HG03108 (cell line): ENCODE results near the gene PGLYRP1.

ENCODE experiments used
- ATAC-seq: cut with Tn5 transposase; IDR thresholded peaks from one replicate; pipeline ENCODE4 v1.9.1; 2021; ENCODE audit warnings: moderate library complexity; ENCODE audit not compliant: unreplicated experiment

Gene PGLYRP1

GRCh38 chr19:46006411-46006810, 16.4 kb downstream of the PGLYRP1 start:
- no peak for ATAC-seq

GRCh38 chr19:46002678-46003275, 20.1 kb downstream of the PGLYRP1 start:
- ATAC-seq: no peak

DNA sequence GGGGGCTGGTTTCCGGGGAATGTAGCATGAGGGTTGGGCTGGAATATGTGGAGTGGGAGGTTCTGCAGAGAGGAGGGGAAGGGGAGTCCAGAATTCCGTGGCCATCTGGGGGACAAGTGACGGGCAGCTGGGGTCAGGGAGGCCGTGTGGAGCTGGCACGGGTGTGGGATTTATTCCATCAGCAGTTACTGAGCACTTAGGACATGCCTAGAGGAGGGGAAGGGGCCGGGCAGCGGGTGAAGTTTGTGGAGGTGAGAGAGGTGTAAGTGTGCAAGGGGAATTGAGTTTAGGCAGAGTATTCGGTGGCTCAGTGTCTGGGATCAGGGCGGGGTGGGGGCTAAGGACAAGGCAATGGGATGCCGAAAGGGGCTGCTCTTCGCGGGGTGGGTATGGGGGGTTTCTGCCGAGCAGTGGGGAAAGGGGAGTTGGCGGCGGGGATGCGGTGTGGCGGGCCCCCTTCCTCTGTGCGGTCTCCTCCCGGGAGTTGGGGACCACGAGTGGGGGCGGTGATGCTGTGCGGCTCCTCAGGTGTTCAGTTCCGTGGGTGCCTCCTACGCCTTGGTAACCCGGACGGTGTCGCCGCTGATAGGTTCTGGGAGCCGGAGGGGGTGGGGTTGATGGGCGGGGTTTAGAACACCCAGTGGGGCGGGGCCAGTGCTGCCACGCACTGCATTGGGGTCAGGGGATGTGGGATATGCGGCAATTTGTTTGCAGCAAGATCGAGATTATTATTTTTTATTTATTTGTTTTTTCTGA, 22.2 kb downstream of the PGLYRP1 start:
- no peak for ATAC-seq

- ATAC-seq: no peak
These were observed 23.2 kb downstream of the PGLYRP1 start for GRCh38 chr19:45999653-46000121.

DNA sequence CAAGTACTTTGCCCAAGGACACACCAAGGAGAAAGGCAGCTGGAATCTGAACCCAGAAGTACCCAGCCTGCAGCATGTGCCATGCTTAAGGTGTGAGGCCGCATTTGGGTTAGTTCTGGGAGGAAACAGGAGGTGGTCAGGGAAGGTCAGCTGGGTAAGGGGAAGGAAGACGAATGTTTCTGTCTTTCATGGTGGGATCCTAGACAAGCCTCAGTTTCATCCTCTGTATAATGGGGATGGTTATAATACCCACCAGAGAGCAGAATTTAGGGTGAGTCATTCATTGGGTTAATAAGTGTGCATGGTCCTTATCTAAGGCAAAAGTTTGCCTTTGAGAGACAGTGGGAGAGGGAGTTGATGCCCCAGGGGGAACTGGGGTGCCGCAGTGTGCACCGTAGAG, 24.0 kb downstream of the PGLYRP1 start:
- no peak for ATAC-seq

DNA sequence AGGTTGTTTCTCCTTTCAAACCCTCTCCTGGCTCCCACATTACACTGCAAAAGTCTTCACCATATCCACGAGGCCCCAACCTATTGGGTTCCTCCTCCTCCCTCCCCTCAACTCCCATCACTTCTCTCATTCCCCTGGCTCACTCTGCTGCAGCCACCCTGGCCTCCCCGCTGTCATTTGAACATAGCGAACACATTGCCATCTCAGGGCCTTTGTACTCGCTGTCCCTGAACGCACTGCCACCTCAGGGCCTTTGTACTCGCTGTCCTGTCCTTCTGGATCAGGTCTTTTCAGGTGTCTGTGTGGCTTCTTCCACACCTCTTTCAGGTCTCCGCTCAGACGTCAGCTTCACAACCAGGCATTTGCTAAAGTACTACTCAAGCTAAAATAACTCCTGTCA, 25.9 kb downstream of the PGLYRP1 start:
- ATAC-seq: no peak

DNA sequence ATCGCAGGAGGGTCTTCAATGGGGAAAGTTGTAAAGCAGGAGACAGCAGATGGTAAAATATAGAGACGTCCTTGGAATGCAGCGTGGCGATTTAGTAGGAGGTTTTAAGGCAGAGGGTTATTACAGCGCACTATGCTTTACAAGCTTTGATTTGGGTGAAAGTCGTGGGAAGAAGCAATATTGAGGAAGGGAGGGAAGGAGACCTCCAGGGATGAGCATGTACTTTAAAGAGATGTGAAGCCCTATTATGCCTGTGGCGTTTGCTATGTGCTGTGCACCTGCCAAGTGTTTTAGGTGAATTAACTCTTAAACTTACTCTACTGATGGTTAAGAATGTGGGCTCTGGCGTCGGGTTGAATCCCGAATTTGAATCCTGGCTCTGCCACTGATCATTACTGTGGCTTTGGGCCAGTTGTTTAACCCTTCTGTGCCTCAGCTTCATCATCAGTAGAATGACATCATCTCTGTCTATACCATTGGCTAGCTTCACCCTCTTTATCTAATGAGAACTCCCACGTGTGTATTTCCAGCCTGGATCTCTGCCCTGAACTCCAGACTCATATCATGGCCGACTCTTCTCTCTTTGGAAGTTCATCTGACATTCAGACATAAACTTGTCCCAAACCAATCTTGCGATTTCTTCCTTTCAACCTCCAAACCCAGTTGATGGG, 27.0 kb downstream of the PGLYRP1 start:
- ATAC-seq: no peak

DNA sequence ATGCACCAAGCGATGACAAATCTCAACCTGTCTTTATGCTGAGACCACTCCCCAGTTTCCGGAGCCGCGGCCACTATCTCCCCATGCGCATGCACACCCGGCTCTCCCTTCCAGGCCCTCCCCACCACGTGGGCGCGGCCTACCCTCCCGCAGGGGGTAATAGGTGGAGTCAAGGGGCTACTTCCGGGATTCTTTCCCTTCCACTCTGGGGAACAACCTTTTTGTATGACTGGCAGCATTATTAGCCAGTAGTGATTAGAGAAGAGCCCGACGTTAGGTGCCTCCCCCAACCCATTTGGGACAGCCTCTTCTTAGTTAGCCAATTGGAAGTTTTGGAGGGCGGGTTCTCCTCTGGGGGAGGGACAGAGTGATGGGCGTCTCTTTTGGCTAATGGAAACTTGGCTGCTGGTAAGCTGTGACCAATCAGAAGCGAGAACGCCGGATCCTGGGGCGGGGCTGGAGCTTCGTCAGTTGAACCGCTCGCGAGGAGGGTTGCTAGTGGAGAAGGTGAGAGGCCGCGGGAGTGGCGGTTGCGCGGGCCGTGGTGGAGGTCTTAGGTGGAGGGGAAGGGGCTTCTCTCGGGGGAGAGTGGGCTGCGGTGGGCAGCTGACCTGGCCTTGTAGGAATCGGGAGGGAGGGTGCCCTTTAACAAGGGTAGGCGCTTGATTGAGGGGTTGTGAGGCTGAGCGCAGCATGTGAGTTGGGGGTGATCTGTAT, 27.7 kb downstream of the PGLYRP1 start, which contains the start of gene CCDC61:
TSS of gene CCDC61 (plus strand) at position 470 of the 717 bp plus-strand sequence. CDS start 7,552 bp downstream, outside the sequence.
- peak; percentile 94 for ATAC-seq

- no peak for ATAC-seq
These were observed 28.3 kb downstream of the PGLYRP1 start for GRCh38 chr19:45994456-45994997.

DNA sequence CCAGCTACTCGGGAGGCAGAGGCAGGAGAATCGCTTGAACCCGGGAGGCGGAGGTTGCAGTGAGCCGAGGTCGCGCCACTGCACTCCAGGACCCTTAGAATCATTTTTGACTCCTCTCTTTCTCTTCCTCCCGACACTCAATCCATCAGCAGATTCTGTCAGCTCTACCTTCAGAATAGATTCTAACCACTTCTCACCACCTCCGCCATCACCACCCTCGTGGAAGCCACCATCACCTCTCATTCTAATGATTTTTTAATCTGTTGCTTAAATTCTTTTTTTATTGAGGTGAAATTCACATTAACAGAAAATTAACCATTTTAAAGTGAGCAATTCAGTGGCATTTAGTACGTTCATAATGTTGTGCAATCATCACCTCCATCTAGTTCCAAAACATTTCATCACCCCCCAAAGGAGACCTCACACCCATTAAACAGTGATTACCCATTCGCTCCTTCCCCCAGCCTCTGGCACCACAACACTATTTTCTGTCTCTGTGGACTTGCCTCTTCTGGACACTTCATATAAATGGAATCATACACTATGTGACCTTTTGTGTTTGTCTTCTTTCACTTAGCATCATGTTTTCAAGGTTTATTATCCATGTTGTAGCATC, 32.6 kb downstream of the PGLYRP1 start:
- no peak for ATAC-seq

DNA sequence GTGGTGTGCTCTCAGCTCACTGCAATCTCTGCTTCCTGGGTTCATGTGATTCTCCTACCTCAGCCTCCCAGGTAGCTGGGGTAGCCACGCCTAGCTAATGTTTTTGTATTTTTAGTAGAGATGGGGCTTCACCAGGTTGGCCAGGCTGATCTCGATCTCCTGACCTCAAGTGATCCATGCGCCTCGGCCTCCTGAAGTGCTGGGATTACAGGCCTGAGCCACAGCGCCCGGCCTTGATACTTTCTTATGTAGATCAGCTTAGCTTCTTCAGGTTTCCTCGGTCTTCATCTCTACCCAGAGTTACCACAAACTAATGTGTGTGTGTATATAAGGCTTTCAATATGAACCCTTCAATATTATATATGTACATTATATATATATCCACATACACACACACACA, 37.5 kb downstream of the PGLYRP1 start:
- no peak for ATAC-seq

- ATAC-seq: no peak
These were observed 41.5 kb downstream of the PGLYRP1 start for GRCh38 chr19:45981350-45981749.

DNA sequence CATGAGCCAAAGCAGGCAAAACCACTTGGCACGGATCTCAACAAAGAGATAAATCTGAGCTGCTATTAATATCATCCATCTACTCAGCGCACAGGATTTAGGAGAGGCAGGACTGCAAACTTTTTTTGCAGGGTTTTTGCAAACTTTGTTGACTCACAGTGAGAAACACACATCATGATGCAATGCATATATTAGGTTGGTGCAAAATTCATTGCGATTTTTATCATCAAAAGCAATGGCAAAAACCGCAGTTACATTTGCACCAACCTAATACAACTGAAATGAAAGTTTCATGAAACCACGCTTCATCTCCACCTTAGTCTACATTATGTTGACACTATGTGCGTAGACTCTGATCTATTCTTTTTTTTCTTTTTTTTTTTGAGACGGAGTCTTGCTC, 44.7 kb downstream of the PGLYRP1 start:
- ATAC-seq: no peak

DNA sequence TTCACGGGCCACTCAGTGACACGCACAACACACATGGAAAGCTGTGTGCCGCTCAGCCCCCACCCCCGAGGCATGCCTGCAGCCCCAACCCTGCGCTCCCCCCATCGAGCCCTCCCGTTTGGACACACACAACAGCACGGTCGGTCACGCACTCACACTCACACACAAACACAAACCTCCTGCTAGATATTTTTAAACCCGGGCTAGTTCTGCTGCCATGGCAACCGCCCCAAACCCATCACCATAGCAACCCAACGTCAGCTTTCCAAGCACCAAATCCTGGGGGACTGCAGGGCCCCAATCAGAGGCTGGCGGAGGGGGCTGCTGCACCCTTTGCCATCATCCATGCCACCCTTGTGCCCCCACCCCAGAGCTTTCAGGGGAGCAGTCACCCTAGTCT, 46.7 kb downstream of the PGLYRP1 start:
- no peak for ATAC-seq

- no peak for ATAC-seq
These were observed 47.4 kb downstream of the PGLYRP1 start for GRCh38 chr19:45975306-45976070.

DNA sequence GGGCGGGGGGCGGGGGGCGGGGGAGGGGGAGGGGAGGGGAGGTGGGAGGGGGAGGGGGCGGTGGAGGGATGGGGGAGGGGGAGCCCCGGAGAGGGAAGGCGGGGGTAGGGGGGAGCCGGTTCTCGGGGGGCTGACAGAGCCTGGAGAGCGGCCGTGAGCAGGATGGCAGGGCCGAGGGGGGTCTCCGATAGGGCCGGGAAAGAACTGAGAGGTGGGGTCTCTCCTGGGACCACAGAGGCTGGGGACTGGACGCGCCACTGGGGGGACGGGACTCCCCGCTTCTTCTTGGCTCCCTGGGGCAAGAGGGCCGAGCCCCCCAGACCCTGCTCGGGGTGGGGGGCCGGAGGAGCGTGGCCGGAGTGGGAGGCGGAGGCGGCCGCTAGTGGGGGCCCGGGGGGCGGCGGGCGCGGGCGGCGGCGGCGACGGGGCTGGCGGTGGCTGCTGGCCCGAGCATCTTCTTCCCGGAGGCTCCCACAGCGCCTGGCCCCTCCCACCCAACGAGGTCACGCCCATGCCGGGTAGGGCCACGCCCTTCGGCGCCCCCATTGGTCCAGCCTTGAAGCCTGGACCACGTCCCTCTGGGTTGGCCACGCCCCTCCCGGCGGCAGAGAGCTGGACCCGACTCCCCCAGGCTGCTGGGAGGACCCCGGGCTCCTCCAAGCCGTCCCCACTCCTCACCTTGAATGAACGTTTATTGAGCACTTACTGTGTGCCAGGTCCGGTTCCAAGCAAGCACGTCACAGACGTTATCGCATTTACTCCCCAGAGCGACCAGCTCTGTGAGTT, 49.1 kb downstream of the PGLYRP1 start, which contains the start of gene NOVA2:
TSS of gene NOVA2 (minus strand) at position 313 of the 786 bp plus-strand sequence. CDS start 514 bp downstream, outside the sequence.
- ATAC-seq: no peak

- ATAC-seq: no peak
These were observed 49.8 kb downstream of the PGLYRP1 start for GRCh38 chr19:45972947-45973540.
